Thyroid gland (tissue), 4 donors: ENCODE measurements around the gene UNKL. TPM values are rescaled to one million over a fixed set of nuclear protein-coding genes. Genes with fewer than 3 reads are reported as not detected.

ENCODE experiments used
- DNase-seq, 2 donors: peaks; one replicate each; pipeline ENCODE4 v3.0.0-alpha.2; 2019
- H3K27ac ChIP-seq, 3 donors: fragments of 200-600 bp; sonication (generic); 1 replicate in 2 of 3; 2 replicates in 1 of 3; pipeline ENCODE4 v1.5.1; 2016 to 2019; ENCODE audit warnings: mild to moderate bottlenecking in 1 of 3, moderate library complexity in 1 of 3
- H3K27me3 ChIP-seq: fragments of 200-600 bp; sonication (generic); one replicate; pipeline ENCODE4 v1.5.1; 2019
- H3K36me3 ChIP-seq, 2 donors: fragments of 200-600 bp; sonication (generic); one replicate each; pipeline ENCODE4 v1.5.1; 2016 to 2019
- H3K4me1 ChIP-seq, 2 donors: fragments of 200-600 bp; sonication (generic); one replicate each; pipeline ENCODE4 v1.5.1; 2017 to 2019
- H3K4me3 ChIP-seq, 3 donors: fragments of 200-600 bp; sonication (generic); replicated peaks in 1 of 3; 1 replicate in 2 of 3; 2 replicates in 1 of 3; pipeline ENCODE4 v1.5.1; 2016; ENCODE audit warnings: mild to moderate bottlenecking in 1 of 3
- H3K9me3 ChIP-seq: fragments of 200-600 bp; sonication (generic); one replicate; pipeline ENCODE4 v1.5.1; 2017
- CTCF ChIP-seq, 6 experiments: fragments of 200-600 bp in 3 of 6; fragments of 450-650 bp in 3 of 6; sonication (generic) in 3 of 6; IDR thresholded peaks; one replicate each; pipeline ENCODE4 v1.5.1; 2016 to 2019; ENCODE audit warnings: antibody characterized with exemption in 6 of 6, mild to moderate bottlenecking in 2 of 6, inconsistent platforms in 1 of 6, moderate library complexity in 1 of 6
- POLR2A ChIP-seq, 2 donors: fragments of 450-650 bp; IDR thresholded peaks; one replicate each; pipeline ENCODE4 v1.6.1; 2017; ENCODE audit warnings: antibody characterized with exemption in 2 of 2, mild to moderate bottlenecking in 2 of 2, moderate library complexity in 1 of 2
- WGBS, 2 donors: methylation state at CpG; one replicate each; pipeline ENCODE4 v1.1.5; 2017; 5-methylcytosine and 5-hydroxymethylcytosine counted together
- intact Hi-C: fragments of 100-400 bp; cut with DNase I; formaldehyde crosslinking; loops from one replicate; pipeline ENCODE4 v1.15.1; 2023
- total RNA-seq, 4 donors: library from RNA; depleted of rRNA; stranded (reverse); fragments of >200 nt; gene quantifications; one replicate each; pipeline ENCODE4 v1.2.3, GENCODE V29; 2016

Gene UNKL
- total RNA-seq, 4 donors from 2014 or later = 26.2 to 46.9 (median 31.3) TPM

GRCh38 chr16:1445518-1446203, 31.2 kb upstream of the UNKL start:
- no peaks in the 10 kb centered on the region for H3K27me3 ChIP-seq
- no peak overlapping the region for H3K4me3 ChIP-seq
- H3K9me3 ChIP-seq = no peaks in the 10 kb centered on the region
- intact Hi-C loops = no loop called here
- WGBS, 2 donors = 100% methylated on average over 1 of the region's 25 CpGs; no CpG with 5 or more reads in 1 of the 2 donors
- H3K36me3 ChIP-seq = peaks cover 30 to 33% of the 10 kb centered on the region in 2 donors
- no peak overlapping the region for H3K27ac ChIP-seq
- no peak for TF ChIP-seq POLR2A (IDR thresholded peaks at IDR 0.05)
- TF ChIP-seq CTCF (IDR thresholded peaks at IDR 0.05) = no peak
- no peaks in the 10 kb centered on the region for H3K4me1 ChIP-seq
- no peak for DNase-seq

- Histone ChIP-seq H3K36me3 (peaks cover 27% of the 10 kb centered on the region in 2 donors), H3K4me3 (no peak overlapping the region), H3K4me1 (no peaks in the 10 kb centered on the region), H3K27ac (no peak overlapping the region), H3K27me3 (no peaks in the 10 kb centered on the region), H3K9me3 (no peaks in the 10 kb centered on the region)
- intact Hi-C loops = no loop called here
- TF ChIP-seq CTCF (IDR thresholded peaks at IDR 0.05) (no peak), POLR2A (IDR thresholded peaks at IDR 0.05) (no peak)
- no peak for DNase-seq
- 93% methylated on average over 28 to 38 of the region's 48 CpGs for WGBS, 2 donors
These were observed 30.4 kb upstream of the UNKL start for GRCh38 chr16:1444730-1445517.

- WGBS, 2 donors = 87 to 89% methylated on average over 10 to 11 of the region's 27 CpGs
- Histone ChIP-seq H3K4me1 (no peaks in the 10 kb centered on the region), H3K4me3 (no peak within 1 kb of the TSS), H3K27me3 (no peaks in the 10 kb centered on the region), H3K36me3 (peaks cover 24% of the 10 kb centered on the region in 2 donors), H3K9me3 (no peaks in the 10 kb centered on the region), H3K27ac (no peak within 1 kb of the TSS)
- TF ChIP-seq POLR2A (IDR thresholded peaks at IDR 0.05) (no peak), CTCF (IDR thresholded peaks at IDR 0.05) (no peak)
- intact Hi-C loops = no loop called here
- no peak for DNase-seq
These were observed 29.7 kb upstream of the UNKL start, which contains the start of gene CCDC154 for GRCh38 chr16:1443980-1444729. TSS of gene CCDC154 (minus strand) at chr16:1444556. CDS start at chr16:1444322, 234 bp downstream.

GRCh38 chr16:1443403-1443973, 29.0 kb upstream of the UNKL start:
- no peaks in the 10 kb centered on the region for H3K27me3 ChIP-seq
- intact Hi-C loops = no loop called here
- H3K36me3 ChIP-seq = peaks cover 21 to 24% of the 10 kb centered on the region in 2 donors
- no peak overlapping the region for H3K27ac ChIP-seq
- no peak for DNase-seq
- WGBS, 2 donors = 78 to 86% methylated on average over 15 to 20 of the region's 38 CpGs
- peaks cover 0 to 3% of the 10 kb centered on the region in 2 donors for H3K4me1 ChIP-seq
- H3K4me3 ChIP-seq = no peak overlapping the region
- H3K9me3 ChIP-seq = no peaks in the 10 kb centered on the region
- TF ChIP-seq POLR2A (IDR thresholded peaks at IDR 0.05) (no peak), CTCF (IDR thresholded peaks at IDR 0.05) (no peak)
